GM04504 (cell line): Measurements from ENCODE around the gene MT1M.
"Not testable (repeated sequence)": the region's sequence is repeated elsewhere in the genome, so short reads cannot be mapped to it uniquely, and the experiment has no call there.

Experiments
- DNase-seq: peaks from one replicate; pipeline ENCODE4 v3.0.0-alpha.2; 2012; ENCODE audit warnings: low read depth

Gene MT1M

GRCh38 chr16:56632156-56632847 is at the start of gene MT1M:
Gene MT1M (plus strand): TSS chr16:56632659. CDS start chr16:56632732, 73 bp downstream.
- no peak for DNase-seq

- DNase-seq, result not testable (repeated sequence)
Observed at GRCh38 chr16:56582911-56583310, 49.5 kb upstream of the MT1M start.

DNA sequence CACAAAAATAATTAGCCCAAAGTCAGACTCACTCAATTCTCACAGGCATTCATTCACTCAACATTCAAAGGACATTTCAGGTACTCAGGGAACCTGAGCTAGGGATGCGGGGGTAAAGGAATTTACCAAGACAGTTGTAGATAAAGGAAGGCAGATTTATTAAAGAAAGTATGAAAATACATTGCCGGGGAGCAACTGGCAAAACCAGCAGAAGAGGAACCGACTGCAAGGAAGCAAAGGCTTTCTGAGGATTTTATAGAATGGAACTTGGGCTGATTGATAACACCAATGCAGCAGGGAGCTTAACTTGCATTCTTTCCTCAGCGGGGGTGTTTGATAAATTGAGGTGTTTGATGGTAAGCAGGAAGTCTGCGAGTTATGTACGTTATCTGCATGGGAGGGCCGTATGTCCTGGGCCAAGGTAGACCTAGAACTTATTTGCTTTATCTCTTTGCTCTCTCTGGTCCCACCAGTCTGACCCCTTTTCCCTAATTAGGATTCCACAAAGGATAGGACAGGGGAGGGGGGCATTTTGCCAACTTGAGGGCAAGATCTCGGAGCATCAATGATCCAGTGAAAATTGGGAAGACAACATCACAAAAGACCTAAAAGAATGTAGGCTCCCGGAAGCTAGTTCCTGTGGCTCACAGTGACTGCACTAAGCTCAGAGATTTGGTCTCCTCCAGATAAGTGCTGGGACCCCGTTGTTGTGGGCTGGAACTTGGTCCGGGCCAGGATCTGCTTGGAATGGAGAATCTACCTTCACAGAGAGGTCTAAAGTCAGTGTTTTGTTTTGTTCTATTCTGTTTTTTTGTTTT is 48.9 kb upstream of the MT1M start:
- DNase-seq, result no peak

DNA sequence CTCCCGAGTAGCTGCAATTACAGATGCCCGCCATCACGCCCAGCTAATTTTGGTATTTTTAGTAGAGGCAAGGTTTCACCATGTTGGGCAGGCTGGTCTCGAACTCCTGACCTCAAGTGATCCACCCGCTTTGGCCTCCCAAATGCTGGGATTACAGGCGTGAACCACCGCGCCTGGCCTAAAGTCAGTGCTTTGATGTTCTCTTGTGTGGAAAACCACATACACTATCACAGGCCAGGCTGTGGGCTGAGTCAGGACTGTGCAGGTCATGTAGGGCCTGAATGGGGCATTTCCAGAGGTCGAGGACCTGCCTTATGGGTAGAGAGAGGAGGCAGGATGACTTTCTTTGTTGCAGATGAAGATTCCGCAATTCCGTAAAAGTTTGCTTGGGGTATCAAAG is 48.2 kb upstream of the MT1M start:
- no peak for DNase-seq

DNA sequence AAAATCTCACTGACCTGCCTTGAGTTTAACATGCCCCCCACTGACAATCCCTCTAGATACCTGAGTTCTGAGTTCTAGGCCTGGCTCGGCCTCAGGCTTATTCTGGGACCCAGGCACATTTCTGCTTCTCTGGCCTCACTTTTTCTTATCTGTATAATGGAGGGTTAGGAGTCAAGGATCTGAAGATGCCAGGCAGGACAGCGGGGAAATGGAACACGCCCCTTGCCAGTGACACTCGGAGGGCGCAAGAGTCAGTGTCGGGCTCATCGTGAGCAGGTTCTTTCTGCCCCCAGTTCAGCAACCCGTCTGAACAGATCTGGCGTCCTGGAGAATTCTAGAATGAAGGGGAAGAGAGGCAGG is 43.7 kb upstream of the MT1M start:
- no peak for DNase-seq

- DNase-seq, result no peak
Observed at GRCh38 chr16:56589141-56590039, 43.1 kb upstream of the MT1M start, which contains the start of gene MT3. Gene MT3 (plus strand): TSS chr16:56589528. CDS start chr16:56589591, 63 bp downstream.

- DNase-seq, result no peak
Observed at GRCh38 chr16:56591377-56592060, 40.9 kb upstream of the MT1M start.

DNA sequence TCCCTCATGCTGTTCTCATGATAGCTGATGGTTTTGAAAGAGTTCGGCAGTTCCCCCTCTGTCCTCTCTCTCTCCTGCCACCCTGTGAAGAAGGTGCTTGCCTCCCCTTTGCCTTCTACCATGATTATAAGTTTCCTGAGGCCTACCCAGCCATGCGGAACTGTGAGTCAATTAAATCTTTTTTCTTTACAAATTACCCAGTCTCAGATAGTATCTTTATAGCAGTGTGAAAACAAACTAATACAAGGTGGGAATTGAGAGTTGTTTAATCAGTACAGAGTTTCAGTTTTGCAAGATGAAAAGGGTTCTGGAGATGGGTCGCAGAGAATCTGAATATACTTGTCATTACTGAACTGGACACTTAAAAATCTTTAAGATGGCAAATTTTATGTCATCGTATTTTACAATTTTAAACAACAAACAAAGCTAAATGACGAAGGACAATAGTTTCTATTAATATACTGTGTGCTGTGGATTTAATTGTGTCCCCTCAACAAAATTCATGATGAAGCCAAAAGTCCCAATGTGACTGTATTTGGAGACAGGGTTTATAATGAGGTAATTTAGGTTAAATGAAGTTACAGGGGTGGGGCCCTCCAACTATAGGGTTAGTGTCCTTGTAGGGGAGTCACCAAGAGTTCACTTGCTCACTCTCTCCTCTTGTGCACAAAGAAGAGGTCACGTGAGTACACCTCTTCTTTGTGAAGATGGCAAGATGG is 38.7 kb upstream of the MT1M start:
- no peak for DNase-seq

DNA sequence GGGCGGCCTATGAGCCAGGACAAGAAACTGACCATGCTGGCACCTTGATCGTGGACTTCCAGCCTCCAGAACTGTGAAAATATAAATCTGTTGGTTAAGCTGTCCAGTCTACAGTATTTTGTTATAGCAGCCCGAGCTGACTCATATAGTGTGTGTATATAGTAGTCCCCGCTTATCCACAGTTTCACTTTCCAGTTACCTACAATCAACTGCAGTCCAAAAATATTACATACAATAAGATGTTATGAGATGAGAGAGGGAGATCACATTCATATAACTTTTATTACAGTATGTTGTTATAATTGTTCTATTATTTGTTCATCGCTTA is 38.2 kb upstream of the MT1M start:
- no peak for DNase-seq

- no peak for DNase-seq
Observed at GRCh38 chr16:56600398-56600999, 32.0 kb upstream of the MT1M start.

DNA sequence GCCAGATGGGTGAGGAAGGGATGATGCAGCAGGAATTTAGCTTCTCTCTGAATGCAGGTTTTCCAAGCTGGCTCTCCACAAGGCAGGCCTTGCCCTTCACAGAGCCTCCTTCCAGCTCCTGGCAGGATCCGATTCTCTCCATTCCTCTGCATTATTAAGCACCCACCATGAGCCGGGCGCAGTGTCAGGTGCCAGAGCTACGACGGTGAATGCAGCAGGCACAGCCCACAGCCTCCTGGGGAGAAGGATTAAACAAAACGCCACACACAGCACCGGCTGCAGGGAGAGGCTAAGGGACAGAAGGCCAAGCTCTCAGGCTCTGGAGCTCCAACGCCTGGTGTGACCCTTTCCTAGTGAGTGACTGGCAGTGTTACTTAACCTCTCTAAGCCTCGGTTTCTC is 31.1 kb upstream of the MT1M start:
- no peak for DNase-seq

GRCh38 chr16:56603589-56603988 is 28.9 kb upstream of the MT1M start:
- DNase-seq, result no peak

GRCh38 chr16:56604966-56605365 is 27.5 kb upstream of the MT1M start:
- no peak for DNase-seq

DNA sequence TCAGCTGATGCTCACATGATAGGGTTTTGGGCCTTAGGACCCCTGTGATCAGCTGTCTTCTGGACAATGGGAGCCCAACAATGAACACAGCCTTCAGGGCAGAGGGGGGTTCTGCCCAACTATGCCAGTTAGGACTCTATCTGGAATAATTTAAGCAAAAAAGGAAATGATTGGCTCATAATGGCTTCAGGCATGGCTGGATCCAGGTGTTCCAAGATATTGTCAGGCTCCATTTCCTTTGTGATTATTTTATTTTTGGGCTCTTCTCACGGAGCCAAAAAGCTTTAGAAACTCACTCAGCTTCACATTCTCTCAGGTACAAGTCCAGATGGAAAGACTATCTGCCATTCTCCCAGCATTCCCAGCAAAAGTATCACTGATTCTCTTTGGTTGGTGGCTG is 27.0 kb upstream of the MT1M start:
- no peak for DNase-seq

GRCh38 chr16:56606071-56606475 is 26.4 kb upstream of the MT1M start:
- DNase-seq, result no peak

GRCh38 chr16:56606476-56607108 is 25.9 kb upstream of the MT1M start:
- peak; percentile 90 for DNase-seq

- DNase-seq, result peak; percentile 97
Observed at GRCh38 chr16:56607109-56607618, 25.3 kb upstream of the MT1M start.

- no peak for DNase-seq
Observed at GRCh38 chr16:56607675-56608042, 24.8 kb upstream of the MT1M start.

DNA sequence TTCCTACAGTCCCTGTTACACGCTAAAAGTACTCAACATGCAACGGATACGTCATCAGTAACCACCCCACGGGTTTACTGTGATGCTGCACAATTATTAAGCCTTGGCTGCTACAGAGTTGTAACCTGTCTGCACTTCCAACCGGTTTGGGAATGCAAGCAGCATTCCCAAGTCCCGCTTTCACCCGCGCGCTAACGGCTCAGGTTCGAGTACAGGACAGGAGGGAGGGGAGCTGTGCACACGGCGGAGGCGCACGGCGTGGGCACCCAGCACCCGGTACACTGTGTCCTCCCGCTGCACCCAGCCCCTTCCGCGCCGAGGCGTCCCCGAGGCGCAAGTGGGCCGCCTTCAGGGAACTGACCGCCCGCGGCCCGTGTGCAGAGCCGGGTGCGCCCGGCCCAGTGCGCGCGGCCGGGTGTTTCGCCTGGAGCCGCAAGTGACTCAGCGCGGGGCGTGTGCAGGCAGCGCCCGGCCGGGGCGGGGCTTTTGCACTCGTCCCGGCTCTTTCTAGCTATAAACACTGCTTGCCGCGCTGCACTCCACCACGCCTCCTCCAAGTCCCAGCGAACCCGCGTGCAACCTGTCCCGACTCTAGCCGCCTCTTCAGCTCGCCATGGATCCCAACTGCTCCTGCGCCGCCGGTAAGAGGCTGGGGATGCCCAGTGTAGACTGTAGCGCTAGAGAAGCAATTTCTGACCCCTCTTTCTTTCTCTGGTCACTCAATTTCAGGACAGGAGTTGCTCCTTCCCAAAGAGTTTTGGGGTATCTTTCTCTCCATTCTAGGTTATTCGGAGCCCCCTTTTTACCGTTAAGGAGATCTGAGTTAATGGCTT is 24.2 kb upstream of the MT1M start, which contains the start of gene MT2A:
TSS of gene MT2A (plus strand) at position 542 of the 833 bp plus-strand sequence. CDS start at position 614, 72 bp downstream.
- peak; percentile 93 for DNase-seq
